HepG2 (cell line): Measurements from ENCODE around the gene TMCC1. TPM values are rescaled to one million over a fixed set of nuclear protein-coding genes. Genes with fewer than 3 reads are reported as not detected.

Experiments used
- ATAC-seq: fragments of 200-7000 bp; cut with Tn5 transposase; 3 replicates; pipeline ENCODE4 v1.9.1; 2020; ENCODE audit warnings: mild to moderate bottlenecking, moderate library complexity
- BruUV-seq: library from RNA; stranded (reverse); fragments of 400-500 nt; replicated peaks from 2 replicates; lab custom pipeline; 2021; lab: Mats Ljungman, UMichigan
- CTCF ChIA-PET: fragments of 300-600 bp; formaldehyde crosslinking; extraction: SDS; loops from one replicate; lab custom pipeline; 2021; ENCODE audit warnings: low total read pairs, inconsistent platforms, low intra/inter-chr PET ratio; lab: Yijun Ruan, JAX
- POLR2A ChIA-PET: fragments of 350-600 bp; sonication (Branson Sonifier 250); formaldehyde crosslinking; loops from one replicate; lab custom pipeline; 2020; ENCODE audit warnings: antibody characterized with exemption, inconsistent platforms; lab: Yijun Ruan, JAX
- DNase-seq: peaks from one replicate; pipeline ENCODE4 v3.0.0-alpha.2; 2015; ENCODE audit warnings: low spot score
- FAIRE-seq: peaks from 3 replicates; lab custom pipeline; 2011; peaks lifted over from hg19 to GRCh38; lab: Jason Lieb, UNC
- H2AFZ ChIP-seq: one replicate; pipeline ENCODE4 v1.6.1; 2011; ENCODE audit warnings: low read length, inconsistent platforms
- H3K27ac ChIP-seq: fragments of 300-600 bp; 3 replicates; pipeline ENCODE4 v1.8.0; 2011; ENCODE audit warnings: mixed run types, mild to moderate bottlenecking, mixed read lengths, low read length, inconsistent platforms; ENCODE audit not compliant: insufficient read depth; ENCODE audit errors: extremely low read length
- H3K27me3 ChIP-seq, 2 experiments: fragments of 200-600 bp in 1 of 2; 2 replicates in 1 of 2; 3 replicates in 1 of 2; pipeline versions ENCODE4 v1.6.0 to v1.8.0; 2011; ENCODE audit warnings: low read length in 2 of 2, mild to moderate bottlenecking in 2 of 2, moderate library complexity in 2 of 2, inconsistent platforms in 1 of 2; ENCODE audit not compliant: insufficient read depth in 2 of 2, control insufficient read depth in 1 of 2
- H3K36me3 ChIP-seq, 2 experiments: fragments of 200-600 bp in 1 of 2; replicated peaks in 1 of 2; 2 replicates in 1 of 2; 3 replicates in 1 of 2; pipeline versions ENCODE4 v1.5.1 to v1.8.0; 2011; ENCODE audit warnings: low read length in 2 of 2, inconsistent platforms in 1 of 2; ENCODE audit not compliant: insufficient read depth in 2 of 2, control insufficient read depth in 1 of 2
- H3K4me1 ChIP-seq: 2 replicates; pipeline ENCODE4 v1.5.1; 2012; ENCODE audit warnings: low read length, inconsistent platforms; ENCODE audit not compliant: insufficient read depth
- H3K4me2 ChIP-seq: 2 replicates; pipeline ENCODE4 v1.6.0; 2011; ENCODE audit warnings: low read depth, low read length, inconsistent platforms
- H3K4me3 ChIP-seq, 3 experiments: fragments of 200-600 bp in 1 of 3; sonication (generic), shearing (Covaris generic) in 1 of 3; replicated peaks in 1 of 3; 2 replicates each; pipeline ENCODE4 v1.5.1; 2011 to 2016; ENCODE audit warnings: low read length in 3 of 3, inconsistent platforms in 2 of 3, low read depth in 2 of 3, mild to moderate bottlenecking in 2 of 3, control low read depth in 1 of 3, mixed read lengths in 1 of 3; ENCODE audit not compliant: insufficient read depth in 1 of 3
- H3K79me2 ChIP-seq: one replicate; pipeline ENCODE4 v1.6.1; 2011; ENCODE audit warnings: low read length, inconsistent platforms; ENCODE audit not compliant: insufficient read depth
- H3K9ac ChIP-seq: 2 replicates; pipeline ENCODE4 v1.6.0; 2011; ENCODE audit warnings: mild to moderate bottlenecking, low read depth, low read length, inconsistent platforms; ENCODE audit not compliant: insufficient read depth
- H3K9me3 ChIP-seq: 2 replicates; pipeline ENCODE4 v1.5.1; 2012; ENCODE audit warnings: mild to moderate bottlenecking, low read length
- H4K20me1 ChIP-seq: 2 replicates; pipeline ENCODE4 v1.6.0; 2011; ENCODE audit warnings: inconsistent platforms, mild to moderate bottlenecking, low read length, moderate library complexity; ENCODE audit not compliant: insufficient read depth
- ZNF605 ChIP-seq: sonication (generic); formaldehyde crosslinking; IDR thresholded peaks from 2 replicates; pipeline ENCODE4 v1.8.0; 2022; ENCODE audit warnings: mild to moderate bottlenecking, missing genetic modification reagents
- WGBS: methylation state at CpG from one replicate; pipeline ENCODE4 v1.1.6; 2017; ENCODE audit warnings: low lambda C conversion rate; 5-methylcytosine and 5-hydroxymethylcytosine counted together
- in situ Hi-C: cut with HindIII; loops from 2 replicates; pipeline ENCODE4 v1.10.0; 2017; ENCODE audit warnings: low pct_unique_long_range_greater_than_20kb; ENCODE audit not compliant: extremely low pct_ligation_motif_present
- intact Hi-C: fragments of 100-400 bp; cut with micrococcal nuclease; formaldehyde crosslinking; loops from one replicate; pipeline ENCODE4 v1.10.0; 2022; ENCODE audit not compliant: unreplicated experiment
- polyA plus RNA-seq, 8 experiments: library from polyadenylated mRNA; depleted of rRNA in 3 of 8; stranded (reverse) in 7 of 8; unstranded in 1 of 8; fragments of >200 nt; fragmentation: Illumina TruSeq in 4 of 8; extraction: Trizol in 4 of 8; gene quantifications; 2 replicates each; pipeline versions ENCODE4 v1.2.1 to v1.2.3, GENCODE V29; 2011 to 2016; ENCODE audit warnings: low read depth in 4 of 8, missing spikeins in 1 of 8, mixed read lengths in 1 of 8; ENCODE audit not compliant: insufficient read depth in 1 of 8
- total RNA-seq, 5 experiments: library from RNA; depleted of rRNA; stranded (reverse); fragments of >200 nt; fragmentation: Illumina TruSeq; extraction: Trizol; gene quantifications; 2 replicates each; pipeline ENCODE4 v1.2.3, GENCODE V29; 2016; ENCODE audit warnings: low read depth in 1 of 5
- TF ChIP-seq, protein P1 (sequence below): fragments of 450-650 bp; IDR thresholded peaks from 2 replicates; pipeline ENCODE4 v1.6.1; 2017; ENCODE audit warnings: mild to moderate bottlenecking
- TF ChIP-seq, protein P2 (sequence below): sonication (generic); formaldehyde crosslinking; IDR thresholded peaks from 2 replicates; pipeline ENCODE4 v1.4.0; 2020; ENCODE audit warnings: missing genetic modification reagents
- TF ChIP-seq, protein P3 (sequence below): sonication (generic); formaldehyde crosslinking; conservative IDR thresholded peaks from 2 replicates; pipeline ENCODE4 v1.4.0; 2020; ENCODE audit warnings: missing genetic modification reagents
- TF ChIP-seq, protein P4 (sequence below): sonication (generic); formaldehyde crosslinking; IDR thresholded peaks from 2 replicates; pipeline ENCODE4 v1.5.1; 2020; ENCODE audit warnings: missing genetic modification reagents, mild to moderate bottlenecking, borderline replicate concordance

TMCC1 gene
- total and polyA plus RNA-seq, 2 of the 13 experiments (the other 11 are each of a cell fraction or from before 2014, with no cell fraction given), result 12.1 to 264 TPM

DNA sequence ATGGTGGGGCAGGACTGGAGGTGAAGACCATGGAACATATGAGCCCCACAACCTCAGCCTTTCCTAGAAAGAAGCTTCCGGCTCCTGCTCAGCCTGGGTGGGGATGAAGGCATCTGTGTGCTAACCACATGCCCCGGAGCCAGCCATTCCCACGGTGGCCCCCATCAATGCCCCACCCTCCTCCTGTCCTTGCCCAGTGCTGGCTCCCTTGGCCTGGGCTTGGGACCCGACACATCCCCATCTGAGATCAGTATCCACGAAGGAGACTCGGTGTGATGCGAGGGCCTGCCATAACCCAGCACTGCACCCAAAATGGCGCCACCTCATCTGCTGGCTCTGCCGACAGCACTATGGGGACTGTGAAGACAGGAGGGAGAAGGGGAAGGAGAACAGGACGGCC is 270.6 kb downstream of the TMCC1 start:
- no peak for DNase-seq
- intact Hi-C loops (loop anchor here (10.0 kb wide), 1 partner anchor 238 kb away; no protein-coding TSS in a partner anchor), in situ Hi-C loops (no loop called here)
- BruUV-seq, result no TSS peak
- no peak overlapping the region for H3K27ac ChIP-seq
- peaks cover 83% of the 10 kb centered on the region for H3K4me1 ChIP-seq
- H3K4me3 ChIP-seq, result no peak overlapping the region
- no peaks in the 10 kb centered on the region; a peak in 1 of 5 replicates for H3K27me3 ChIP-seq
- ChIA-PET CTCF (no interaction called here), POLR2A (interaction anchor here (1.5 kb wide), 1 partner anchor 26 kb away, joined by 4 read pairs; no protein-coding TSS in a partner anchor)
- no peaks in the 10 kb centered on the region for H4K20me1 ChIP-seq
- FAIRE-seq, result no peak
- no CpG with 5 or more reads among the region's 10 CpGs for WGBS
- H2AFZ ChIP-seq, result no peak overlapping the region
- no peaks in the 10 kb centered on the region for H3K9me3 ChIP-seq
- H3K9ac ChIP-seq, result no peak overlapping the region
- no peak for ATAC-seq
- peaks cover 8% of the 10 kb centered on the region for H3K79me2 ChIP-seq
- no peak overlapping the region for H3K4me2 ChIP-seq
- TF ChIP-seq, protein P1, sequence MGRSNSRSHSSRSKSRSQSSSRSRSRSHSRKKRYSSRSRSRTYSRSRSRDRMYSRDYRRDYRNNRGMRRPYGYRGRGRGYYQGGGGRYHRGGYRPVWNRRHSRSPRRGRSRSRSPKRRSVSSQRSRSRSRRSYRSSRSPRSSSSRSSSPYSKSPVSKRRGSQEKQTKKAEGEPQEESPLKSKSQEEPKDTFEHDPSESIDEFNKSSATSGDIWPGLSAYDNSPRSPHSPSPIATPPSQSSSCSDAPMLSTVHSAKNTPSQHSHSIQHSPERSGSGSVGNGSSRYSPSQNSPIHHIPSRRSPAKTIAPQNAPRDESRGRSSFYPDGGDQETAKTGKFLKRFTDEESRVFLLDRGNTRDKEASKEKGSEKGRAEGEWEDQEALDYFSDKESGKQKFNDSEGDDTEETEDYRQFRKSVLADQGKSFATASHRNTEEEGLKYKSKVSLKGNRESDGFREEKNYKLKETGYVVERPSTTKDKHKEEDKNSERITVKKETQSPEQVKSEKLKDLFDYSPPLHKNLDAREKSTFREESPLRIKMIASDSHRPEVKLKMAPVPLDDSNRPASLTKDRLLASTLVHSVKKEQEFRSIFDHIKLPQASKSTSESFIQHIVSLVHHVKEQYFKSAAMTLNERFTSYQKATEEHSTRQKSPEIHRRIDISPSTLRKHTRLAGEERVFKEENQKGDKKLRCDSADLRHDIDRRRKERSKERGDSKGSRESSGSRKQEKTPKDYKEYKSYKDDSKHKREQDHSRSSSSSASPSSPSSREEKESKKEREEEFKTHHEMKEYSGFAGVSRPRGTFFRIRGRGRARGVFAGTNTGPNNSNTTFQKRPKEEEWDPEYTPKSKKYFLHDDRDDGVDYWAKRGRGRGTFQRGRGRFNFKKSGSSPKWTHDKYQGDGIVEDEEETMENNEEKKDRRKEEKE, result no peak
- TF ChIP-seq, protein P2, sequence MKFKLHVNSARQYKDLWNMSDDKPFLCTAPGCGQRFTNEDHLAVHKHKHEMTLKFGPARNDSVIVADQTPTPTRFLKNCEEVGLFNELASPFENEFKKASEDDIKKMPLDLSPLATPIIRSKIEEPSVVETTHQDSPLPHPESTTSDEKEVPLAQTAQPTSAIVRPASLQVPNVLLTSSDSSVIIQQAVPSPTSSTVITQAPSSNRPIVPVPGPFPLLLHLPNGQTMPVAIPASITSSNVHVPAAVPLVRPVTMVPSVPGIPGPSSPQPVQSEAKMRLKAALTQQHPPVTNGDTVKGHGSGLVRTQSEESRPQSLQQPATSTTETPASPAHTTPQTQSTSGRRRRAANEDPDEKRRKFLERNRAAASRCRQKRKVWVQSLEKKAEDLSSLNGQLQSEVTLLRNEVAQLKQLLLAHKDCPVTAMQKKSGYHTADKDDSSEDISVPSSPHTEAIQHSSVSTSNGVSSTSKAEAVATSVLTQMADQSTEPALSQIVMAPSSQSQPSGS (CRISPR knock-in tag), result no peak
- TF ChIP-seq ZNF605 (CRISPR knock-in tag), result 0 out of 2 replicates have a peak, but pooled peaks have one; percentile 11
- TF ChIP-seq, protein P3, sequence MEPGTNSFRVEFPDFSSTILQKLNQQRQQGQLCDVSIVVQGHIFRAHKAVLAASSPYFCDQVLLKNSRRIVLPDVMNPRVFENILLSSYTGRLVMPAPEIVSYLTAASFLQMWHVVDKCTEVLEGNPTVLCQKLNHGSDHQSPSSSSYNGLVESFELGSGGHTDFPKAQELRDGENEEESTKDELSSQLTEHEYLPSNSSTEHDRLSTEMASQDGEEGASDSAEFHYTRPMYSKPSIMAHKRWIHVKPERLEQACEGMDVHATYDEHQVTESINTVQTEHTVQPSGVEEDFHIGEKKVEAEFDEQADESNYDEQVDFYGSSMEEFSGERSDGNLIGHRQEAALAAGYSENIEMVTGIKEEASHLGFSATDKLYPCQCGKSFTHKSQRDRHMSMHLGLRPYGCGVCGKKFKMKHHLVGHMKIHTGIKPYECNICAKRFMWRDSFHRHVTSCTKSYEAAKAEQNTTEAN (CRISPR knock-in tag), result no peak
- TF ChIP-seq, protein P4, sequence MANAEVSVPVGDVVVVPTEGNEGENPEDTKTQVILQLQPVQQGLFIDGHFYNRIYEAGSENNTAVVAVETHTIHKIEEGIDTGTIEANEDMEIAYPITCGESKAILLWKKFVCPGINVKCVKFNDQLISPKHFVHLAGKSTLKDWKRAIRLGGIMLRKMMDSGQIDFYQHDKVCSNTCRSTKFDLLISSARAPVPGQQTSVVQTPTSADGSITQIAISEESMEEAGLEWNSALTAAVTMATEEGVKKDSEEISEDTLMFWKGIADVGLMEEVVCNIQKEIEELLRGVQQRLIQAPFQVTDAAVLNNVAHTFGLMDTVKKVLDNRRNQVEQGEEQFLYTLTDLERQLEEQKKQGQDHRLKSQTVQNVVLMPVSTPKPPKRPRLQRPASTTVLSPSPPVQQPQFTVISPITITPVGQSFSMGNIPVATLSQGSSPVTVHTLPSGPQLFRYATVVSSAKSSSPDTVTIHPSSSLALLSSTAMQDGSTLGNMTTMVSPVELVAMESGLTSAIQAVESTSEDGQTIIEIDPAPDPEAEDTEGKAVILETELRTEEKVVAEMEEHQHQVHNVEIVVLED (CRISPR knock-in tag), result no peak
- H3K36me3 ChIP-seq, result no peaks in the 10 kb centered on the region
